SK-N-SH treated with all-trans-retinoic acid at 6 μM for 48 hours (cell line): ENCODE measurements around the gene PIK3R1.
"Not testable (repeated sequence)": the region's sequence is repeated elsewhere in the genome, so short reads cannot be mapped to it uniquely, and the experiment has no call there.

Source experiments
- ATAC-seq: fragments of 200-7000 bp; cut with Tn5 transposase; 3 replicates; pipeline ENCODE4 v1.9.1; 2020; ENCODE audit warnings: mild to moderate bottlenecking, moderate library complexity
- ARNTL ChIP-seq: fragments of 450-650 bp; formaldehyde crosslinking; IDR thresholded peaks from 2 replicates; pipeline ENCODE4 v1.5.0; 2020; ENCODE audit warnings: low read depth, mild to moderate bottlenecking, moderate library complexity, borderline replicate concordance
- BACH2 ChIP-seq: fragments of 250-450 bp; sonication (Bioruptor Pico); IDR thresholded peaks from 2 replicates; pipeline ENCODE4 v1.9.0; 2021; ENCODE audit warnings: mild to moderate bottlenecking, borderline replicate concordance
- CSDC2 ChIP-seq: fragments of 250-450 bp; sonication (Bioruptor Pico); IDR thresholded peaks from 2 replicates; pipeline ENCODE4 v1.5.0; 2020; ENCODE audit warnings: mild to moderate bottlenecking, moderate library complexity
- ESRRG ChIP-seq: fragments of 250-450 bp; sonication (Bioruptor Pico); IDR thresholded peaks from 2 replicates; pipeline ENCODE4 v1.6.1; 2021; ENCODE audit warnings: mild to moderate bottlenecking
- GLIS3 ChIP-seq: fragments of 250-450 bp; sonication (Bioruptor Pico); IDR thresholded peaks from 2 replicates; pipeline ENCODE4 v1.5.0; 2020; ENCODE audit warnings: mild to moderate bottlenecking, moderate library complexity
- ISL1 ChIP-seq: fragments of 250-450 bp; sonication (Bioruptor Pico); IDR thresholded peaks from 2 replicates; pipeline ENCODE4 v2.1.2; 2022; ENCODE audit warnings: mild to moderate bottlenecking, moderate library complexity
- OSR1 ChIP-seq: fragments of 250-450 bp; sonication (Bioruptor Pico); IDR thresholded peaks from 2 replicates; pipeline ENCODE4 v1.8.0; 2022; ENCODE audit warnings: moderate library complexity, mild to moderate bottlenecking, inconsistent platforms
- PATZ1 ChIP-seq: fragments of 250-450 bp; sonication (Bioruptor Pico); IDR thresholded peaks from 2 replicates; pipeline ENCODE4 v1.8.0; 2020; ENCODE audit warnings: mild to moderate bottlenecking, moderate library complexity, borderline replicate concordance
- POU6F1 ChIP-seq: fragments of 250-450 bp; sonication (Bioruptor Pico); IDR thresholded peaks from 2 replicates; pipeline ENCODE4 v1.8.0; 2021; ENCODE audit warnings: low read depth, mild to moderate bottlenecking, moderate library complexity, borderline replicate concordance
- PPARA ChIP-seq: fragments of 250-450 bp; sonication (Bioruptor Pico); IDR thresholded peaks from 2 replicates; pipeline ENCODE4 v1.5.0; 2020; ENCODE audit warnings: mild to moderate bottlenecking, borderline replicate concordance
- RARB ChIP-seq: fragments of 250-450 bp; sonication (Bioruptor Pico); IDR thresholded peaks from 2 replicates; pipeline ENCODE4 v1.8.0; 2021; ENCODE audit warnings: mild to moderate bottlenecking, moderate library complexity
- SNAI2 ChIP-seq: fragments of 250-450 bp; sonication (Bioruptor Pico); IDR thresholded peaks from 2 replicates; pipeline ENCODE4 v1.5.0; 2020; ENCODE audit warnings: mild to moderate bottlenecking, moderate library complexity
- TCF4 ChIP-seq: fragments of 250-450 bp; sonication (Bioruptor Pico); IDR thresholded peaks from 2 replicates; pipeline ENCODE4 v1.8.0; 2021; ENCODE audit warnings: mild to moderate bottlenecking, moderate library complexity, borderline replicate concordance
- TOX ChIP-seq: fragments of 250-450 bp; sonication (Bioruptor Pico); IDR thresholded peaks from 2 replicates; pipeline ENCODE4 v1.8.0; 2021; ENCODE audit warnings: mild to moderate bottlenecking, moderate library complexity, borderline replicate concordance
- TSHZ2 ChIP-seq: fragments of 250-450 bp; sonication (Bioruptor Pico); IDR thresholded peaks from 2 replicates; pipeline ENCODE4 v1.5.0; 2020; ENCODE audit warnings: mild to moderate bottlenecking, moderate library complexity
- ZC3H10 ChIP-seq: fragments of 250-450 bp; sonication (Bioruptor Pico); IDR thresholded peaks from 2 replicates; pipeline ENCODE4 v1.5.1; 2021; ENCODE audit warnings: mild to moderate bottlenecking, moderate library complexity
- ZFP3 ChIP-seq: fragments of 250-450 bp; sonication (Bioruptor Pico); IDR thresholded peaks from 2 replicates; pipeline ENCODE4 v1.5.0; 2020; ENCODE audit warnings: mild to moderate bottlenecking, moderate library complexity
- ZFP30 ChIP-seq: fragments of 450-650 bp; formaldehyde crosslinking; IDR thresholded peaks from 2 replicates; pipeline ENCODE4 v1.5.0; 2022; ENCODE audit warnings: mild to moderate bottlenecking, moderate library complexity
- ZNF565 ChIP-seq: fragments of 450-650 bp; formaldehyde crosslinking; conservative IDR thresholded peaks from 2 replicates; pipeline ENCODE4 v1.5.0; 2020; ENCODE audit warnings: low read depth, mild to moderate bottlenecking, moderate library complexity
- ZNF70 ChIP-seq: fragments of 450-650 bp; formaldehyde crosslinking; IDR thresholded peaks from 2 replicates; pipeline ENCODE4 v1.5.0; 2020; ENCODE audit warnings: mild to moderate bottlenecking, moderate library complexity
- ZNF8 ChIP-seq: fragments of 450-650 bp; formaldehyde crosslinking; IDR thresholded peaks from 2 replicates; pipeline ENCODE4 v1.5.0; 2020; ENCODE audit warnings: mild to moderate bottlenecking, moderate library complexity
- TF ChIP-seq, protein P1 (sequence below): fragments of 250-450 bp; sonication (Bioruptor Pico); IDR thresholded peaks from 2 replicates; pipeline ENCODE4 v1.5.1; 2021; ENCODE audit warnings: mild to moderate bottlenecking, moderate library complexity
- TF ChIP-seq, protein P2 (sequence below): fragments of 250-450 bp; sonication (Bioruptor Pico); IDR thresholded peaks from 2 replicates; pipeline ENCODE4 v1.5.1; 2020; ENCODE audit warnings: low read depth, mild to moderate bottlenecking, moderate library complexity

Gene PIK3R1

DNA sequence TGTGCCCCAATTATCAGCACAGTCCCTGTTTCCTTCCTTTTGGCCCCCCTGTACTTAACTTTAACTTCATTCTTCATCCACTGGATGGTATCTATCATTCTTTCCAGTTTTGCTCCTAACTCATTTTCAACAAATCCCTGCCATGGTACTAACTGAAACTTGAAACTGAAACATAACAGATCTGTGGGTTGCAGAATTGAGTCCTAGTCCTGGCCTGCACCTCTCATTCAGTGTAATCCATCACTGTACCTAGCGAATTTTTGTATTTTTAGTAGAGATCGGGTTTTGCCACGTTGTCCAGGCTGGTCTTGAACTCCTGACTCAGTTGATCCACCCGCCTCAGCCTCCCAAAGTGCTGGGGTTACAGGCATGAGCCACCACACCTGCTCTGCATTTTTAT, 15.3 kb upstream of the PIK3R1 start:
- ATAC-seq, result no peak

DNA sequence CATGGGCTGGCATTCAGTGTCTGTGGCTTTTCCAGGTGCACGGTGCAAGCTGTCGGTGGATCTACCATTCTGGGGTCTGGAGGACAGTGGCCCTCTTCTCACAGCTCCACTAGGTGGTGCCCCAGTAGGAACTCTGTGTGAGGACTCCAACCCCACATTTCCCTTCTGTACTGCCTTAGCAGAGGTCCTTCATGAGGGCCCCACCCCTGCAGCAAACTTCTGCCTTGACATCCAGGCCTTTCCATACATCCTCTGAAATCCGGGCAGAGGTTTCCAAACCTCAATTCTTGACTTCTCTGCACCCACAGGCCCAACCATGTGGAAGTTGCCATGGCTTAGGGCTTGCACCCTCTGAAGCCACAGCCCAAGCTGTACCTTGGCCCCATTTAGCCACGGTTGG, 4.9 kb upstream of the PIK3R1 start:
- not testable (repeated sequence) for ATAC-seq

More for the DNA sequence above, 15.3 kb upstream of the PIK3R1 start:
- no peak for TF ChIP-seq OSR1 (CRISPR knock-in tag)
- TF ChIP-seq ZFP3 (CRISPR knock-in tag), result no peak
- no peak for TF ChIP-seq CSDC2
- TF ChIP-seq, protein P1, sequence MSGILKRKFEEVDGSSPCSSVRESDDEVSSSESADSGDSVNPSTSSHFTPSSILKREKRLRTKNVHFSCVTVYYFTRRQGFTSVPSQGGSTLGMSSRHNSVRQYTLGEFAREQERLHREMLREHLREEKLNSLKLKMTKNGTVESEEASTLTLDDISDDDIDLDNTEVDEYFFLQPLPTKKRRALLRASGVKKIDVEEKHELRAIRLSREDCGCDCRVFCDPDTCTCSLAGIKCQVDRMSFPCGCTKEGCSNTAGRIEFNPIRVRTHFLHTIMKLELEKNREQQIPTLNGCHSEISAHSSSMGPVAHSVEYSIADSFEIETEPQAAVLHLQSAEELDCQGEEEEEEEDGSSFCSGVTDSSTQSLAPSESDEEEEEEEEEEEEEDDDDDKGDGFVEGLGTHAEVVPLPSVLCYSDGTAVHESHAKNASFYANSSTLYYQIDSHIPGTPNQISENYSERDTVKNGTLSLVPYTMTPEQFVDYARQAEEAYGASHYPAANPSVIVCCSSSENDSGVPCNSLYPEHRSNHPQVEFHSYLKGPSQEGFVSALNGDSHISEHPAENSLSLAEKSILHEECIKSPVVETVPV (CRISPR knock-in tag), result no peak
- TF ChIP-seq SNAI2 (CRISPR knock-in tag), result no peak
- no peak for TF ChIP-seq ARNTL
- TF ChIP-seq, protein P2, sequence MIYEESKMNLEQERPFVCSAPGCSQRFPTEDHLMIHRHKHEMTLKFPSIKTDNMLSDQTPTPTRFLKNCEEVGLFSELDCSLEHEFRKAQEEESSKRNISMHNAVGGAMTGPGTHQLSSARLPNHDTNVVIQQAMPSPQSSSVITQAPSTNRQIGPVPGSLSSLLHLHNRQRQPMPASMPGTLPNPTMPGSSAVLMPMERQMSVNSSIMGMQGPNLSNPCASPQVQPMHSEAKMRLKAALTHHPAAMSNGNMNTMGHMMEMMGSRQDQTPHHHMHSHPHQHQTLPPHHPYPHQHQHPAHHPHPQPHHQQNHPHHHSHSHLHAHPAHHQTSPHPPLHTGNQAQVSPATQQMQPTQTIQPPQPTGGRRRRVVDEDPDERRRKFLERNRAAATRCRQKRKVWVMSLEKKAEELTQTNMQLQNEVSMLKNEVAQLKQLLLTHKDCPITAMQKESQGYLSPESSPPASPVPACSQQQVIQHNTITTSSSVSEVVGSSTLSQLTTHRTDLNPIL (CRISPR knock-in tag), result no peak
- no peak for TF ChIP-seq ESRRG (CRISPR knock-in tag)
- TF ChIP-seq TCF4 (CRISPR knock-in tag), result no peak
- TF ChIP-seq TSHZ2, result no peak
- TF ChIP-seq BACH2 (CRISPR knock-in tag), result no peak
- no peak for TF ChIP-seq PPARA (CRISPR knock-in tag)
- no peak for TF ChIP-seq ZC3H10 (CRISPR knock-in tag)
- TF ChIP-seq ISL1 (CRISPR knock-in tag), result no peak
- no peak for TF ChIP-seq POU6F1 (CRISPR knock-in tag)
- TF ChIP-seq ZNF8 (CRISPR knock-in tag), result no peak
- no peak for TF ChIP-seq TOX (CRISPR knock-in tag)
- no peak for TF ChIP-seq RARB (CRISPR knock-in tag)
- TF ChIP-seq ZNF70 (CRISPR knock-in tag), result no peak
- no peak for TF ChIP-seq GLIS3 (CRISPR knock-in tag)

DNA sequence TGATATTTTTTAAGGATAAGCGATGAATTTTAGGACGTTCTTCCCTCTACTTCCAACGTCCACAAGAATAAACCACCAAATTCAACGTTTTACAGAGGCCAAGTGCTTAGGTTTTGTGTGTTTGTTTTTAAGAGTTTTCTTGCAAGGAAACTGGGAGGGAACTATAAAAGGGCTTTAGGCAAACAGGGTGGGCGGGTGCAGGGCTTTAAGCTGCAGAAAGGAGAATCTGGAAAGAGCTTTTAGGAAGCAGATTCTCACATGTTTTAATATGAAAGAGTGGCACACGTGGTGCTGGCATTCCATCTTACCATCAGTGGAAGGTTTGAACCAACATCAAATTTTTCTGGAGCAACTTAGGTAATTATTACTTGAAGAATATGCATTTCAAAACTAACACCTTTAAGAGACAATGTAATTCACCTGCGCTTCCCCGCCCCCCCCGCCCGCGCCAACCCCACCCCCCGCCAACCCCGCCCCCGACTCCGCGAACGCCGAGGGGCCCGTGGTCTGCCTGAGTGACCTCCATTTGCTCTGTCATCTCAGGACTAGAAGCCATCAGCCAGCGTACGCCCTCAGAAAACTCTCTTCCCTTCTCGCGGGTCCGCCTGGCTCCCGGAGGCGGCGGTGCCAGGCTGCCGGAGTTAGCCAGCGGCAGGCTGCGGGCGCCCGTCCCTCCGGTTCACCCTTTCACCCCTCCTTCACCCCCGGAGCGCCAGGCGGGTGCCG, 911 bp upstream of the PIK3R1 start:
- ATAC-seq, result no peak
- no peak for TF ChIP-seq RARB (CRISPR knock-in tag)
- TF ChIP-seq ESRRG (CRISPR knock-in tag), result no peak
- TF ChIP-seq, protein P1 (CRISPR knock-in tag), result no peak
- TF ChIP-seq TSHZ2, result no peak
- TF ChIP-seq ZNF565, result no peak
- TF ChIP-seq PATZ1, result no peak
- TF ChIP-seq GLIS3 (CRISPR knock-in tag), result no peak
- no peak for TF ChIP-seq OSR1 (CRISPR knock-in tag)
- TF ChIP-seq CSDC2, result no peak
- no peak for TF ChIP-seq ZFP3 (CRISPR knock-in tag)
- TF ChIP-seq ARNTL, result no peak
- TF ChIP-seq ZC3H10 (CRISPR knock-in tag), result no peak
- TF ChIP-seq ZFP30 (CRISPR knock-in tag), result no peak
